ENCODE results near the gene GABRA5.
A peak's percentile ranks its signal among the peaks of the same experiment; 100 is the strongest.
"Not testable (repeated sequence)": the region's sequence is repeated elsewhere in the genome, so short reads cannot be mapped to it uniquely, and the experiment has no call there.

The GABRA5 gene

GRCh38 chr15:26866298-26867199 is at the start of gene GABRA5:
TSS of gene GABRA5 (plus strand) at chr15:26867062. CDS start at chr15:26869249, 2,187 bp downstream.
- DNase-seq (ENCODE audit: low spot score) = peak; percentile 83

- DNase-seq (ENCODE audit: low spot score) = not testable (repeated sequence)
Measured at GRCh38 chr15:26831191-26831590, 35.7 kb upstream of the GABRA5 start.

- no peak for DNase-seq (ENCODE audit: low spot score)
Measured at GRCh38 chr15:26831951-26832350, 34.9 kb upstream of the GABRA5 start.

GRCh38 chr15:26838742-26839460 is 28.0 kb upstream of the GABRA5 start:
- DNase-seq (ENCODE audit: low spot score) = peak; percentile 71

GRCh38 chr15:26841514-26841913 is 25.3 kb upstream of the GABRA5 start:
- DNase-seq (ENCODE audit: low spot score) = no peak

- no peak for DNase-seq (ENCODE audit: low spot score)
Measured at GRCh38 chr15:26841941-26842340, 24.9 kb upstream of the GABRA5 start.

- no peak for DNase-seq (ENCODE audit: low spot score)
Measured at GRCh38 chr15:26842391-26842790, 24.5 kb upstream of the GABRA5 start.

- no peak for DNase-seq (ENCODE audit: low spot score)
Measured at GRCh38 chr15:26844901-26845300, 22.0 kb upstream of the GABRA5 start.

- DNase-seq (ENCODE audit: low spot score) = no peak
Measured at GRCh38 chr15:26848498-26848897, 18.4 kb upstream of the GABRA5 start.

GRCh38 chr15:26850161-26850560 is 16.7 kb upstream of the GABRA5 start:
- DNase-seq (ENCODE audit: low spot score) = no peak

GRCh38 chr15:26852980-26853379 is 13.9 kb upstream of the GABRA5 start:
- no peak for DNase-seq (ENCODE audit: low spot score)

- DNase-seq (ENCODE audit: low spot score) = no peak
Measured at GRCh38 chr15:26854435-26854834, 12.4 kb upstream of the GABRA5 start.

GRCh38 chr15:26864664-26865191 is 2.1 kb upstream of the GABRA5 start:
- no peak for DNase-seq (ENCODE audit: low spot score)

- DNase-seq (ENCODE audit: low spot score) = peak; percentile 60
Measured at GRCh38 chr15:26867200-26868007, 542 bp downstream of the GABRA5 start.

- no peak for DNase-seq (ENCODE audit: low spot score)
Measured at GRCh38 chr15:26868029-26868685, 1.3 kb downstream of the GABRA5 start.

- no peak for DNase-seq (ENCODE audit: low spot score)
Measured at GRCh38 chr15:26869628-26870027, 2.8 kb downstream of the GABRA5 start.

- no peak for DNase-seq (ENCODE audit: low spot score)
Measured at GRCh38 chr15:26870346-26870745, 3.5 kb downstream of the GABRA5 start.

- DNase-seq (ENCODE audit: low spot score) = no peak
Measured at GRCh38 chr15:26872206-26872605, 5.3 kb downstream of the GABRA5 start.

GRCh38 chr15:26873846-26874245 is 7.0 kb downstream of the GABRA5 start:
- no peak for DNase-seq (ENCODE audit: low spot score)

GRCh38 chr15:26874774-26875475 is 8.1 kb downstream of the GABRA5 start:
- no peak for DNase-seq (ENCODE audit: low spot score)

- DNase-seq (ENCODE audit: low spot score) = no peak
Measured at GRCh38 chr15:26875476-26875850, 8.6 kb downstream of the GABRA5 start.
